Astrocyte of the cerebellum (primary cell): Measurements from ENCODE around the gene ACTRT2.

Source experiments
- DNase-seq: peaks from one replicate; pipeline ENCODE4 v3.0.0-alpha.2; 2011; ENCODE audit warnings: low read depth
- H3K4me3 ChIP-seq: 2 replicates; pipeline ENCODE4 v1.5.1; 2011; ENCODE audit warnings: mild to moderate bottlenecking, low read depth, low read length, moderate library complexity
- in situ Hi-C: cut with HindIII; loops from 2 replicates; pipeline ENCODE4 v1.10.0; 2017; ENCODE audit warnings: low sequenced_read_pairs
- TF ChIP-seq, protein P1 (sequence below): IDR thresholded peaks from 2 replicates; pipeline ENCODE4 v1.5.1; 2012; ENCODE audit warnings: low read length, low read depth, moderate library complexity, mild to moderate bottlenecking; ENCODE audit errors: missing control alignments

ACTRT2 gene

GRCh38 chr1:3035563-3036446, 14.5 kb downstream of the ACTRT2 start:
- no peak overlapping the region for H3K4me3 ChIP-seq
- in situ Hi-C loops, result no loop called here

DNA sequence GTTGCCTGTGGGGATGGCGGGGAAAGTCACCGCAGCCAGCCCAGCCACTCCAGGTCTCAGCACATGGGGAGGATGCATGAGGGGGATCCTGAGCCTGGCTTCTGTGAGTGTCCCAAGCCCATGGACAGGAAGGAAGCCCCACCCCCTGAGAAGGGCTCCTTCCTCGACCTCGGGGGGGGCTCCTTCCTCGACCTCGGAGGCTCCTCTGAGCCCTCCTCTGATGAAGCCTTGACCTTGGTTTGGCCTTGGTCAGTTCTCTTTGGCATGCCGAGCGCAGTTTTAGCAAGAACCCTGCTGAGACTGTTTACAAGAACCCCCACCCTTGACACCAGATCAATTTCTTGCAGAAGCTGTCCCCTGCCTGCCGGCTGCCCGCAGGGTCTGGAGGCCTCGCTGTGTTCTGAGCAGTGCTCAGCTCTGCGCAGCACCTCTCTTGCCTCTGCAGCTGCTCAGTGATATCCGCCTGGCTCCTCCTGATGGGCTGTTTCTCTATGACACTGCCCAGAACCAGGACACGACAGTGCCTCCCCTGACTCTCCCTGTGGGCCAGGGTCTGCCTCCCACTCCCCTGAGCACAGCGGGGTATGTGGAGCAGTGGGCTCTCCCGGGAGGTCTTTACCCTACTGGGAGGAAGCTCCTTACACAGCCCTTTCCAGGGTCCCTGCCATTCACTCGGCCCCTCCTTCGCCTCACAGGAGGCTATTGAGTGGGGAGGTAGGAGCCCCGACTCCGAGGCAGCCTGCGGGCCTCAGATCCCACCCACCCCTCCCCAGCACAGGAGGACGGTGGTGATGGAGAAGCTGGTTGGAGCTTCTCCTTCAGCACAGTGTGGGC, 15.4 kb downstream of the ACTRT2 start:
- in situ Hi-C loops, result no loop called here
- TF ChIP-seq, protein P1, sequence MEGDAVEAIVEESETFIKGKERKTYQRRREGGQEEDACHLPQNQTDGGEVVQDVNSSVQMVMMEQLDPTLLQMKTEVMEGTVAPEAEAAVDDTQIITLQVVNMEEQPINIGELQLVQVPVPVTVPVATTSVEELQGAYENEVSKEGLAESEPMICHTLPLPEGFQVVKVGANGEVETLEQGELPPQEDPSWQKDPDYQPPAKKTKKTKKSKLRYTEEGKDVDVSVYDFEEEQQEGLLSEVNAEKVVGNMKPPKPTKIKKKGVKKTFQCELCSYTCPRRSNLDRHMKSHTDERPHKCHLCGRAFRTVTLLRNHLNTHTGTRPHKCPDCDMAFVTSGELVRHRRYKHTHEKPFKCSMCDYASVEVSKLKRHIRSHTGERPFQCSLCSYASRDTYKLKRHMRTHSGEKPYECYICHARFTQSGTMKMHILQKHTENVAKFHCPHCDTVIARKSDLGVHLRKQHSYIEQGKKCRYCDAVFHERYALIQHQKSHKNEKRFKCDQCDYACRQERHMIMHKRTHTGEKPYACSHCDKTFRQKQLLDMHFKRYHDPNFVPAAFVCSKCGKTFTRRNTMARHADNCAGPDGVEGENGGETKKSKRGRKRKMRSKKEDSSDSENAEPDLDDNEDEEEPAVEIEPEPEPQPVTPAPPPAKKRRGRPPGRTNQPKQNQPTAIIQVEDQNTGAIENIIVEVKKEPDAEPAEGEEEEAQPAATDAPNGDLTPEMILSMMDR, result no peak
- no peak for DNase-seq
- H3K4me3 ChIP-seq, result no peak overlapping the region

More at GRCh38 chr1:3035563-3036446, 14.5 kb downstream of the ACTRT2 start:
- TF ChIP-seq, protein P1, result no peak
- no peak for DNase-seq

- in situ Hi-C loops, result no loop called here
- TF ChIP-seq, protein P1, result no peak
- DNase-seq, result no peak
- H3K4me3 ChIP-seq, result no peak overlapping the region
Observed at GRCh38 chr1:3037281-3038040, 16.2 kb downstream of the ACTRT2 start.

DNA sequence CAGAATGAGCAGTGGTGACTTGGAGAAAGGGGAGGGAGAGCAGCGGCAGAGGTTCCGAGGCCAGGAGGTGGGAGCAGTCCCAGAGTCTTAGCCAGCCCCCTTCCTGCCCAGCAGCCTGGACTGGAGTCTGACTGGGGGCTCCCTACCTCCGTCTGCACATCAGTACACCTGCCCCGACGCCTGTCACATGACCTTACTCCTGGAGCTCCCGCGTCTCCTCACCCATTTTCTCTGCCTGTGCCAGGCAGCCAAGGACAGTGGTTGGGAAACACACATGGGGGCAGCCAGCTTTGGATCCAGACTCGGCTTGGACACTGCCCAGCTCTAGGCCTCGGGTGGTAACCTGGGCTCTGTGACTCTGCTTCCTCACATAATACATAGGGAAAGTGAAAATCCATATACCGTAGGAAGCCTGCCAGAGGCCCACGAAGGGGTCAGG, 16.9 kb downstream of the ACTRT2 start:
- no peak overlapping the region for H3K4me3 ChIP-seq
- TF ChIP-seq, protein P1, result no peak
- DNase-seq, result no peak
- in situ Hi-C loops, result no loop called here

DNA sequence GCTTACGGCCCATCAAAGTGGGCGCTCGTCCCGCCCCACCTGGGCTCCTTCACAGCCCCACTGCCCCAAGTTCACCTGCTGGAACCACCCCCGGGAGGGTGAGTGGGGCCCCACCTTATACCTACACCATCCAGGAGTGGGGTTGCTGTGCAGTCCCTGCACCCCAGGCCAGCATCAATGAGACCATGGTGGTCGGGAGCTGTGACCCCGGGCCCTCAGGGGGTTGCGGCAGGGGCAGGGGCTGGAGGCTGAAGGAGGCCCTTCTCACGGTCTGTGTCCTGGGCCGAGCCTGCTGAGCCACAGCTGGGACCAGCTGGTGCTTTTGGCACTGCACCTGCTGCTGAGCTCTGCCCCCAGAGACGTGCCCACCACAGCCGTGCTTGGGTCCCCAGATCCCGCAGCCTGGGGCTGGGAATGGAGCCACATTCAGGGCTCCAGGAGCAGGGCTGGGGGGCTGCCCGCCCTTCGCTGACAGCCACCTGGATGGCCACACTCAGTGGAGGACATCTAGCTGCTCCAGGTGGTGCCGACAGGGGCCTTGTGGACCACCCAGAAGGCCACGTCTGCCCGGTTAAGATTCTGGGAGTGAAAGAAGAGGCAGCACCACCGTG, 17.4 kb downstream of the ACTRT2 start:
- TF ChIP-seq, protein P1, result no peak
- in situ Hi-C loops, result no loop called here
- no peak overlapping the region for H3K4me3 ChIP-seq
- no peak for DNase-seq
